GM12892 (cell line): ENCODE data around the gene PSENEN.

Source experiments
- POLR2A ChIP-seq: IDR thresholded peaks from 2 replicates; pipeline ENCODE4 v1.6.1; 2011; ENCODE audit warnings: low read depth, low read length, control low read depth
- TAF1 ChIP-seq: IDR thresholded peaks from 2 replicates; pipeline ENCODE4 v1.6.1; 2011; ENCODE audit warnings: low read depth, mild to moderate bottlenecking, control low read depth, low read length, borderline replicate concordance

- TF ChIP-seq POLR2A (no peak), TAF1 (no peak)
Observed at GRCh38 chr19:35791814-35792279, 46.4 kb downstream of the PSENEN start.
